ENCODE results near the gene SPAG8. TPM values are rescaled to one million over a fixed set of nuclear protein-coding genes. Genes with fewer than 3 reads are reported as not detected.

Gene SPAG8
- total RNA-seq, 5 donors from 2014 or later (not counting 1 experiment from before 2014, with no cell fraction given) = 2.8 to 7.1 (median 3.8) TPM

DNA sequence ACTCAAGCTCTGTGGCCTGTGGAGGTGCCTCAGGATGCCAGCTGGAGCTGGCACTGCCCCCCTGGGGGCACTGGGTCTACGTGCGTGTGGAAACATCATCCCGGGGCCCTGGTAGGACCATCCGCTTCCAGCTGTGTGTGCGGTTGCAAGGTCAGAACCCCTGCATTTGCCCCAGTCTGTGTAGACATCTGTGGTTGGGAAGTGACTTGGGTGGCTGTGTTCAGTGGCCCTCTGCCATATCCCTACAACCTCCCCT is 29.5 kb upstream of the SPAG8 start:
- Histone ChIP-seq H3K9me3 (no peaks in the 10 kb centered on the region), H3K27me3 (replicated peaks in 1 of 2; ENCODE audit: control insufficient read depth in 2 of 2, extremely low read depth in 1 of 2, insufficient read depth in 2 of 2, low read length in 1 of 2) (no peaks in the 10 kb centered on the region), H3K36me3 (ENCODE audit: control insufficient read depth in 2 of 2, extremely low read depth in 1 of 2, insufficient read depth in 1 of 2, low read length in 1 of 2) (peaks cover 0 to 3% of the 10 kb centered on the region in 2 donors), H3K27ac (ENCODE audit: low read length) (no peak overlapping the region), H3K4me3 (ENCODE audit: control insufficient read depth in 1 of 2, extremely low read depth in 1 of 2, low read length in 1 of 2) (no peak overlapping the region), H3K4me1 (ENCODE audit: control insufficient read depth in 1 of 2, extremely low read depth in 1 of 2, insufficient read depth in 2 of 2, low read length in 2 of 2) (peaks cover 17 to 21% of the 10 kb centered on the region in 2 experiments)
- ATAC-seq (replicated peaks in 1 of 4) (no peak), DNase-seq (no peak)
- POLR2A ChIA-PET = interaction anchor here in 1 of 2 donors (0.5 kb wide), 1 partner anchor 206 kb away, joined by 7 read pairs; no protein-coding TSS in a partner anchor
- Mint-ChIP-seq H3K27ac (no peak overlapping the region), H3K36me3 (no peaks in the 10 kb centered on the region), H3K4me3 (no peak overlapping the region), H3K9me3 (no peaks in the 10 kb centered on the region), H3K4me1 (peaks cover 19 to 22% (median 22%) of the 10 kb centered on the region in 3 donors), H3K27me3 (no peaks in the 10 kb centered on the region)
- WGBS (ENCODE audit: insufficient coverage) = no CpG with 5 or more reads among the region's 5 CpGs
- CTCF ChIA-PET = no interaction called here

DNA sequence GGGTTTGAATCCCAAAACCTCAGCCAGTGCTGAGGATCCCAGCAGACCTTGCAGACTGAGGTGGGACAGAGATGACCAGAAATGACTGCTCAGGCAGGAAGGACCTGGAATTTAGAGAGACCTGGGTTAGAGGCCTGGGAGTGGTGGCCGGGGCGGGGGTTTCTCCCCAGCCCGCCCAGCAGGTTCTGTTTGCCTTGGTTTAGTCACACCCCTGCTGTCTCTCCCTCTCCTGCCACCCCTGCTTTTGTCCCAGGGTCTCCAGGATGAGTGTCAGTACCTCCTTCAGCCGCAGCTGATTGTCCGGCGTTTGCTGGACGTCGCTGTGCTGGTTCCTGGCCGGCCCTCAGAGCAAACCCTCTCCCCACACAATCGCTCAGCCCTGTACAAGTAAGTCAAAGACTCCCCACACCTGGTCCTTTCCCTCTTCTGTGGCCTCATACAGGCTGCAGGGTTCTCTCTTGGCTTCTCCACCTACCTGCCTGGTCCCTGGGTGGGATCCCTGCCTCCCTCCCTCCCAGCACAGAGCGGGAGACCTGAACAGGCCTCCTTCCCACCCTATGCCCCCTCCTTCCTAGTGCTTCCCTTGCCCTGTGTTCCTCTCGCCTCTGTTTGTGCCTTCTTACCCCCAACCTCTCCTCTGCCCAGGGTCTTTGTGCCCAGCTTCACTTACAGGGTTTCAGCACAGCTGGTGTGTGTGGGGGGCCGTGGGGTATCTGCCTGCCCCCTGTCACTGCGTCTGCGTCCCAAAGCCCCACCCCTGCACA is 29.0 kb upstream of the SPAG8 start:
- no peak overlapping the region for H3K27ac ChIP-seq (ENCODE audit: low read length)
- Mint-ChIP-seq H3K9me3 (no peaks in the 10 kb centered on the region), H3K27ac (no peak overlapping the region), H3K27me3 (no peaks in the 10 kb centered on the region), H3K4me1 (peaks cover 19 to 22% (median 21%) of the 10 kb centered on the region in 3 donors), H3K4me3 (no peak overlapping the region), H3K36me3 (no peaks in the 10 kb centered on the region)
- H3K4me1 ChIP-seq (ENCODE audit: control insufficient read depth in 1 of 2, extremely low read depth in 1 of 2, insufficient read depth in 2 of 2, low read length in 2 of 2) = peaks cover 16% of the 10 kb centered on the region in 2 experiments
- ATAC-seq (replicated peaks in 1 of 4) (no peak), DNase-seq (no peak)
- 93% methylated on average over 11 of the region's 15 CpGs for WGBS (ENCODE audit: insufficient coverage)
- no peaks in the 10 kb centered on the region for H3K9me3 ChIP-seq
- H3K36me3 ChIP-seq (ENCODE audit: control insufficient read depth in 2 of 2, extremely low read depth in 1 of 2, insufficient read depth in 1 of 2, low read length in 1 of 2) = peaks cover 0 to 3% of the 10 kb centered on the region in 2 donors
- H3K27me3 ChIP-seq (replicated peaks in 1 of 2; ENCODE audit: control insufficient read depth in 2 of 2, extremely low read depth in 1 of 2, insufficient read depth in 2 of 2, low read length in 1 of 2) = no peaks in the 10 kb centered on the region
- no peak overlapping the region for H3K4me3 ChIP-seq (ENCODE audit: control insufficient read depth in 1 of 2, extremely low read depth in 1 of 2, low read length in 1 of 2)
- ChIA-PET CTCF (no interaction called here), POLR2A (interaction anchor here in 1 of 2 donors (0.5 kb wide), 1 partner anchor 206 kb away, joined by 7 read pairs; no protein-coding TSS in a partner anchor)

DNA sequence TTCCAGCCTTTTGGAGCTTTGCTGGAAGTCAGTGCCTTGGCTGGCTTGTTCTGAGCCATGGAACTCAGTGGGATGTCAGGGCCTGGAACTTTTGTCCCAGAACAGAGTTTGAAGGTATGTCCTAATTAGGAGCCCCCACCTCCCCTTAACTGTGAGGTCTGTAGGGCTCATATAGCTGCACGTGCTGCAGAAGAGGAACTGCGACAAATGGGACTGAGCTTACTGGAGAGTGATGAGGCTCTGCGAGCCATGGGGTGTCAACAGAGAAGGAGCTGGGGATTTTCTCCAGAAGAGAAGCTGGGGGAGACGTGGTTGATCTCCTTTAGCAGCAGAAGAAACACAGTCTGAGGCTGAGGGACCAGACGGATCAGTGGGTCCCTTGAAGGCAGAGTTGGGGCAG is 27.9 kb upstream of the SPAG8 start:
- peaks cover 4 to 7% of the 10 kb centered on the region in 2 experiments for H3K4me1 ChIP-seq (ENCODE audit: control insufficient read depth in 1 of 2, extremely low read depth in 1 of 2, insufficient read depth in 2 of 2, low read length in 2 of 2)
- POLR2A ChIA-PET = no interaction called here

DNA sequence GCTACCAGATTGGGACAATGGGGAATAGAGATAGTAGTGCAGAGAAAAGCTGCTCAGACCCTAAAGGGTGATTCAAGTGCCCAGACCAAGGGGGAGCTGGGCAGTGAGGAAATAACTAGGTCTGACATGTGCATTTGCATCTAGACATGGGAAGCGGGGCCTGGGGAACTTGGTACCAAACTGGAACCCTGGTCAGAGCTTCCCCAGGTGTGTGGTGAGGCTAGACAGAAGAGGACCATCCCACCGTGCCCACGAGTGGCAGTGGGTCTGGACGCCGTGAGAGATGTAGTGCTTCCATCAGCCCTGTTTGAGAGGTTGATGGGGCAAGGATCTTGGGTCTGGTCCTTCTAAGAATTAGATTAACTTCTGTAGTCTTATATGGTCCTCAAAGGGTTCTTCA is 24.5 kb upstream of the SPAG8 start:
- ATAC-seq (replicated peaks in 1 of 4) (no peak), DNase-seq (no peak)
- peaks cover 6 to 14% (median 10%) of the 10 kb centered on the region in 3 donors for H3K4me1 Mint-ChIP-seq
- no peak overlapping the region for H3K4me3 Mint-ChIP-seq
- ChIA-PET POLR2A (no interaction called here), CTCF (interaction anchor here (0.6 to 0.7 kb wide), 2 partner anchors 10 to 27 kb away, joined by 3 to 4 read pairs; no protein-coding TSS in a partner anchor)
- H3K4me1 ChIP-seq (ENCODE audit: control insufficient read depth in 1 of 2, extremely low read depth in 1 of 2, insufficient read depth in 2 of 2, low read length in 2 of 2) = peaks cover 3 to 6% of the 10 kb centered on the region in 2 experiments
- H3K27me3 Mint-ChIP-seq = no peaks in the 10 kb centered on the region
- no peaks in the 10 kb centered on the region for H3K36me3 Mint-ChIP-seq
- WGBS (ENCODE audit: insufficient coverage) = 84% methylated on average over 2 of the region's 5 CpGs
- peaks cover 0 to 10% of the 10 kb centered on the region in 2 donors for H3K36me3 ChIP-seq (ENCODE audit: control insufficient read depth in 2 of 2, extremely low read depth in 1 of 2, insufficient read depth in 1 of 2, low read length in 1 of 2)
- no peaks in the 10 kb centered on the region for H3K9me3 Mint-ChIP-seq
- no peak overlapping the region for H3K4me3 ChIP-seq (ENCODE audit: control insufficient read depth in 1 of 2, extremely low read depth in 1 of 2, low read length in 1 of 2)
- H3K27me3 ChIP-seq (replicated peaks in 1 of 2; ENCODE audit: control insufficient read depth in 2 of 2, extremely low read depth in 1 of 2, insufficient read depth in 2 of 2, low read length in 1 of 2) = no peaks in the 10 kb centered on the region
- H3K27ac Mint-ChIP-seq = no peak overlapping the region
- no peaks in the 10 kb centered on the region for H3K9me3 ChIP-seq
- H3K27ac ChIP-seq (ENCODE audit: low read length) = no peak overlapping the region

More for the DNA sequence above, 27.9 kb upstream of the SPAG8 start:
- Histone ChIP-seq H3K27me3 (replicated peaks in 1 of 2; ENCODE audit: control insufficient read depth in 2 of 2, extremely low read depth in 1 of 2, insufficient read depth in 2 of 2, low read length in 1 of 2) (no peaks in the 10 kb centered on the region), H3K36me3 (ENCODE audit: control insufficient read depth in 2 of 2, extremely low read depth in 1 of 2, insufficient read depth in 1 of 2, low read length in 1 of 2) (peaks cover 0 to 3% of the 10 kb centered on the region in 2 donors), H3K27ac (ENCODE audit: low read length) (no peak overlapping the region), H3K9me3 (no peaks in the 10 kb centered on the region), H3K4me3 (ENCODE audit: control insufficient read depth in 1 of 2, extremely low read depth in 1 of 2, low read length in 1 of 2) (no peak overlapping the region)
- Mint-ChIP-seq H3K9me3 (no peaks in the 10 kb centered on the region), H3K4me3 (no peak overlapping the region), H3K36me3 (no peaks in the 10 kb centered on the region), H3K27ac (no peak overlapping the region), H3K27me3 (no peaks in the 10 kb centered on the region), H3K4me1 (peaks cover 9 to 11% (median 10%) of the 10 kb centered on the region in 3 donors)
- no peak for ATAC-seq (replicated peaks in 1 of 4)
- DNase-seq = no peak
- 84% methylated on average over 5 of the region's 5 CpGs for WGBS (ENCODE audit: insufficient coverage)
- CTCF ChIA-PET = interaction anchor here in 1 of 2 donors (1.5 kb wide), 1 partner anchor 42 kb away, joined by 4 read pairs; no protein-coding TSS in a partner anchor

DNA sequence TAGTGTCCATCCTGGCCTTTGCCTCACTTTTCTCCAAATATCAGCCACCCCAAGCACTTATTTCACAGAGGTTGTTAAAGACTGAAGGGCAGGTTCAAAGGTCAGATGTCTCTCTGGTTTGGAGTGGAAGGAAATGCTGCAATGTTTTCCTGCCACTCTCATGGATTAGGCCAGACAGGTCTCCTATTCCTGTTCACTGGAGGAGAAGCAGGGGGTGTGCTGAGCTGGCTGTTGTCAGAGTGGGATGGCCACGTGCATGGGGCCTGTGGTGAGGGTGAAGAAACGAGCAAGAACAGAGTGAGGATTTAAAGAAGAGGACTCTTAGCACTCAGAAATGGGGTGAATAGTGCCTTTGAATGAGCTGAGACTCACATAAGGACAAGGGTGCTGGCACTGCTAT is 23.7 kb upstream of the SPAG8 start:
- no peaks in the 10 kb centered on the region for H3K27me3 Mint-ChIP-seq
- no peak overlapping the region for H3K4me3 Mint-ChIP-seq
- peaks cover 10 to 19% (median 16%) of the 10 kb centered on the region in 3 donors for H3K4me1 Mint-ChIP-seq
- H3K36me3 ChIP-seq (ENCODE audit: control insufficient read depth in 2 of 2, extremely low read depth in 1 of 2, insufficient read depth in 1 of 2, low read length in 1 of 2) = peaks cover 0 to 10% of the 10 kb centered on the region in 2 donors
- H3K27ac Mint-ChIP-seq = no peak overlapping the region
- H3K4me1 ChIP-seq (ENCODE audit: control insufficient read depth in 1 of 2, extremely low read depth in 1 of 2, insufficient read depth in 2 of 2, low read length in 2 of 2) = peaks cover 3 to 6% of the 10 kb centered on the region in 2 experiments
- H3K27ac ChIP-seq (ENCODE audit: low read length) = no peak overlapping the region
- ATAC-seq (replicated peaks in 1 of 4) (no peak), DNase-seq (no peak)
- H3K4me3 ChIP-seq (ENCODE audit: control insufficient read depth in 1 of 2, extremely low read depth in 1 of 2, low read length in 1 of 2) = no peak overlapping the region
- CTCF ChIA-PET = interaction anchor here (0.7 to 1.4 kb wide), 5 partner anchors 9 to 46 kb away, joined by 3 to 4 read pairs (median 3); no protein-coding TSS in a partner anchor
- H3K9me3 Mint-ChIP-seq = no peaks in the 10 kb centered on the region
- POLR2A ChIA-PET = interaction anchor here in 1 of 2 donors (0.7 kb wide), 1 partner anchor 84 kb away, joined by 3 read pairs; no protein-coding TSS in a partner anchor
- H3K9me3 ChIP-seq = no peaks in the 10 kb centered on the region
- H3K36me3 Mint-ChIP-seq = no peaks in the 10 kb centered on the region
- WGBS (ENCODE audit: insufficient coverage) = 73% methylated on average over 2 of the region's 2 CpGs
- no peaks in the 10 kb centered on the region for H3K27me3 ChIP-seq (replicated peaks in 1 of 2; ENCODE audit: control insufficient read depth in 2 of 2, extremely low read depth in 1 of 2, insufficient read depth in 2 of 2, low read length in 1 of 2)

DNA sequence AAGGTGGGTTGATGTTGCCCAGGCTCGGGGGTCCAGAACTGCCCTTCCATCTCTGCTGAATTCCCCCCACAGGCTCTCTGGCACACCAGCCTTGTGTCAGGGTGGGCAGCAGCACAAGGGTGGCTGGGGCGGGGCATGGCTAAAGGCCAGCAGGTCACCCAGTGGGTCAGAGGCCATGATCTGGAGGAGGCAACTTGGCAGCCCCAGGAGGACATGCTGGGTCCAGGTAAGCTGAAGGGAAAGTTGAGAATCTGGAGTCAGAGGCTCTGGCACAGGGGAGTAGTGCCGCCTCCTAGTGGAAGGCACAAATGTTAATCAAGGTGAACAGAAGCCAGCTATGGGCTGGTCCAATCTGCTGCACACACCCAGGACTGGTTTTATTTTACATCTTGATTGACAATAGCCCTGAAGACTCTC is 23.2 kb upstream of the SPAG8 start:
- Mint-ChIP-seq H3K4me1 (peaks cover 15 to 23% (median 20%) of the 10 kb centered on the region in 3 donors), H3K36me3 (no peaks in the 10 kb centered on the region), H3K27ac (no peak overlapping the region), H3K4me3 (no peak overlapping the region), H3K27me3 (no peaks in the 10 kb centered on the region), H3K9me3 (no peaks in the 10 kb centered on the region)
- peak in 1 of 35 experiments; percentile 31 for DNase-seq
- Histone ChIP-seq H3K4me1 (ENCODE audit: control insufficient read depth in 1 of 2, extremely low read depth in 1 of 2, insufficient read depth in 2 of 2, low read length in 2 of 2) (peaks cover 6% of the 10 kb centered on the region in 2 experiments), H3K9me3 (no peaks in the 10 kb centered on the region), H3K27me3 (replicated peaks in 1 of 2; ENCODE audit: control insufficient read depth in 2 of 2, extremely low read depth in 1 of 2, insufficient read depth in 2 of 2, low read length in 1 of 2) (no peaks in the 10 kb centered on the region), H3K4me3 (ENCODE audit: control insufficient read depth in 1 of 2, extremely low read depth in 1 of 2, low read length in 1 of 2) (no peak overlapping the region), H3K36me3 (ENCODE audit: control insufficient read depth in 2 of 2, extremely low read depth in 1 of 2, insufficient read depth in 1 of 2, low read length in 1 of 2) (peaks cover 0 to 10% of the 10 kb centered on the region in 2 donors), H3K27ac (ENCODE audit: low read length) (no peak overlapping the region)
- CTCF ChIA-PET = interaction anchor here in 1 of 2 donors (0.9 to 1.4 kb wide), 4 partner anchors 9 to 45 kb away, joined by 3 read pairs; no protein-coding TSS in a partner anchor
- WGBS (ENCODE audit: insufficient coverage) = 100% methylated on average over 2 of the region's 3 CpGs
- POLR2A ChIA-PET = interaction anchor here in 1 of 2 donors (0.7 kb wide), 1 partner anchor 83 kb away, joined by 3 read pairs; no protein-coding TSS in a partner anchor
- ATAC-seq (replicated peaks in 1 of 4) = no peak
